Endodermal cell (in vitro differentiated cells): ENCODE results near the gene L1CAM. TPM values are rescaled to one million over a fixed set of nuclear protein-coding genes. Genes with fewer than 3 reads are reported as not detected.

Experiments
- DNase-seq: peaks from one replicate; pipeline ENCODE4 v3.0.0-alpha.2; 2017
- H3K27ac ChIP-seq: 2 replicates; pipeline ENCODE4 v1.5.1; 2013; ENCODE audit warnings: mild to moderate bottlenecking, low read depth, low read length, moderate library complexity
- H3K27me3 ChIP-seq: 2 replicates; pipeline ENCODE4 v1.6.1; 2013; ENCODE audit warnings: mild to moderate bottlenecking, low read length, moderate library complexity; ENCODE audit not compliant: insufficient read depth, control insufficient read depth, poor library complexity, severe bottlenecking
- H3K36me3 ChIP-seq: 2 replicates; pipeline ENCODE4 v1.7.0; 2013; ENCODE audit warnings: mild to moderate bottlenecking, low read length, moderate library complexity; ENCODE audit not compliant: control insufficient read depth, insufficient read depth
- H3K4me1 ChIP-seq: one replicate; pipeline ENCODE4 v1.7.0; 2013; ENCODE audit warnings: low read length; ENCODE audit not compliant: control insufficient read depth, insufficient read depth
- H3K4me3 ChIP-seq: 2 replicates; pipeline ENCODE4 v1.5.1; 2013; ENCODE audit warnings: mild to moderate bottlenecking, low read length, moderate library complexity
- H3K9ac ChIP-seq: 2 replicates; pipeline ENCODE4 v1.6.1; 2013; ENCODE audit warnings: mild to moderate bottlenecking, low read length, moderate library complexity; ENCODE audit not compliant: poor library complexity, severe bottlenecking; ENCODE audit errors: extremely low read depth
- H3K9me3 ChIP-seq: 2 replicates; pipeline ENCODE4 v1.6.1; 2013; ENCODE audit warnings: mild to moderate bottlenecking, low read length, moderate library complexity; ENCODE audit not compliant: control insufficient read depth
- H3K27ac Mint-ChIP-seq: 2 replicates; pipeline ENCODE4 v1.8.0; 2020; ENCODE audit warnings: mixed read lengths
- H3K27me3 Mint-ChIP-seq: 2 replicates; pipeline ENCODE4 v1.8.0; 2021; ENCODE audit warnings: mild to moderate bottlenecking, mixed read lengths; ENCODE audit not compliant: insufficient read depth
- H3K36me3 Mint-ChIP-seq: 2 replicates; pipeline ENCODE4 v1.8.0; 2020; ENCODE audit warnings: low read depth, mixed read lengths
- H3K4me1 Mint-ChIP-seq: 2 replicates; pipeline ENCODE4 v1.8.0; 2020; ENCODE audit warnings: mixed read lengths
- H3K4me3 Mint-ChIP-seq: 2 replicates; pipeline ENCODE4 v1.8.0; 2020; ENCODE audit warnings: mild to moderate bottlenecking, moderate library complexity, mixed read lengths
- H3K9me3 Mint-ChIP-seq: 2 replicates; pipeline ENCODE4 v1.8.0; 2020; ENCODE audit warnings: mild to moderate bottlenecking, mixed read lengths
- CTCF ChIP-seq: fragments of 200-600 bp; sonication (generic); conservative IDR thresholded peaks from 2 replicates; pipeline ENCODE4 v1.5.0; 2021; ENCODE audit warnings: antibody characterized with exemption, mild to moderate bottlenecking
- WGBS, 2 experiments: methylation state at CpG; one replicate each; pipeline versions ENCODE4 v1.1.5 to v1.1.7; 2013; ENCODE audit warnings: missing lambda C conversion rate in 2 of 2, mixed read lengths in 1 of 2; ENCODE audit not compliant: insufficient coverage in 1 of 2, insufficient read length in 1 of 2; 5-methylcytosine and 5-hydroxymethylcytosine counted together
- total RNA-seq, 2 donors: library from RNA; stranded (reverse); fragmentation: NEBNext Ultra II Directional in 1 of 2; extraction: Animal tissue kit (Norgen Biotek cat#: 25700) in 1 of 2; gene quantifications; 2 replicates in 1 of 2; 3 replicates in 1 of 2; pipeline ENCODE4 v1.2.1, GENCODE V29; 2021

Gene L1CAM
- total RNA-seq, 2 donors from 2014 or later: 7.5 to 29.0 TPM

GRCh38 chrX:153888344-153888743 lies 2.4 kb upstream of the L1CAM start:
- H3K27ac ChIP-seq: no peak overlapping the region
- TF ChIP-seq CTCF: no peak
- H3K4me1 Mint-ChIP-seq: peaks cover 3% of the 10 kb centered on the region
- H3K36me3 Mint-ChIP-seq: no peaks in the 10 kb centered on the region
- H3K9me3 ChIP-seq: no peaks in the 10 kb centered on the region
- DNase-seq: peak; percentile 15
- no peak overlapping the region for H3K4me3 ChIP-seq
- whole genome bisulfite sequencing, 2 experiments: 84 to 91% methylated on average over 2 to 4 of the region's 6 CpGs
- H3K27me3 ChIP-seq: peaks cover 17% of the 10 kb centered on the region
- H3K27me3 Mint-ChIP-seq: peaks cover 24% of the 10 kb centered on the region
- H3K27ac Mint-ChIP-seq: no peak overlapping the region
- H3K4me1 ChIP-seq: peaks cover 3% of the 10 kb centered on the region
- peaks cover 66% of the 10 kb centered on the region for H3K9me3 Mint-ChIP-seq
- H3K4me3 Mint-ChIP-seq: no peak overlapping the region
- H3K9ac ChIP-seq: no peak overlapping the region
- H3K36me3 ChIP-seq: no peaks in the 10 kb centered on the region

- Histone ChIP-seq H3K36me3 (no peaks in the 10 kb centered on the region), H3K4me1 (peaks cover 3% of the 10 kb centered on the region), H3K27ac (no peak overlapping the region), H3K4me3 (no peak overlapping the region), H3K9ac (no peak overlapping the region), H3K27me3 (peaks cover 17% of the 10 kb centered on the region), H3K9me3 (no peaks in the 10 kb centered on the region)
- no peak overlapping the region for H3K4me3 Mint-ChIP-seq
- H3K4me1 Mint-ChIP-seq: peaks cover 3% of the 10 kb centered on the region
- TF ChIP-seq CTCF: no peak
- no peak for DNase-seq
- peaks cover 24% of the 10 kb centered on the region for H3K27me3 Mint-ChIP-seq
- H3K27ac Mint-ChIP-seq: no peak overlapping the region
- H3K36me3 Mint-ChIP-seq: no peaks in the 10 kb centered on the region
- H3K9me3 Mint-ChIP-seq: peaks cover 58% of the 10 kb centered on the region
- 93 to 100% methylated on average over 3 to 6 of the region's 8 CpGs for WGBS, 2 experiments
Observed at GRCh38 chrX:153887385-153887784, 1.4 kb upstream of the L1CAM start.

GRCh38 chrX:153886915-153887314 lies 942 bp upstream of the L1CAM start:
- H3K9me3 ChIP-seq: no peaks in the 10 kb centered on the region
- Mint-ChIP-seq H3K4me3 (peak overlapping the region; percentile 42), H3K9me3 (peaks cover 56% of the 10 kb centered on the region), H3K4me1 (peaks cover 6% of the 10 kb centered on the region), H3K27me3 (peaks cover 21% of the 10 kb centered on the region), H3K36me3 (no peaks in the 10 kb centered on the region), H3K27ac (no peak overlapping the region)
- no peak overlapping the region for H3K9ac ChIP-seq
- no peak overlapping the region for H3K27ac ChIP-seq
- no peaks in the 10 kb centered on the region for H3K36me3 ChIP-seq
- DNase-seq: peak; percentile 62
- no peak for TF ChIP-seq CTCF
- H3K4me3 ChIP-seq: no peak overlapping the region
- H3K27me3 ChIP-seq: peaks cover 17% of the 10 kb centered on the region
- H3K4me1 ChIP-seq: peaks cover 3% of the 10 kb centered on the region
- WGBS, 2 experiments: 49% methylated on average over 13 of the region's 13 CpGs; no CpG with 5 or more reads in 1 of the 2 experiments
